PC-9 (cell line): ENCODE measurements around the gene AFAP1L2. TPM values are rescaled to one million over a fixed set of nuclear protein-coding genes. Genes with fewer than 3 reads are reported as not detected.

Experiments used
- BruUV-seq: library from RNA; stranded (reverse); fragments of 400-500 nt; replicated peaks from 2 replicates; lab custom pipeline; 2021; lab: Mats Ljungman, UMichigan
- CTCF ChIA-PET: fragments of 300-600 bp; sonication (Branson Sonifier 250); formaldehyde crosslinking; loops from one replicate; lab custom pipeline; 2022; ENCODE audit warnings: antibody characterized with exemption; lab: Charles Lee
- POLR2A ChIA-PET: fragments of 300-600 bp; sonication (Branson Sonifier 250); formaldehyde crosslinking; loops from one replicate; lab custom pipeline; 2022; ENCODE audit warnings: antibody characterized with exemption; ENCODE audit not compliant: unreplicated experiment; lab: Charles Lee
- DNase-seq, 2 experiments: peaks; one replicate each; pipeline versions ENCODE4 v3.0.0 to v3.0.0-alpha.2; 2015 to 2022; ENCODE audit warnings: mixed read lengths in 1 of 2
- H2AFZ ChIP-seq: fragments of 200-600 bp; sonication (generic); 2 replicates; pipeline ENCODE4 v1.8.1; 2017; ENCODE audit warnings: antibody characterized with exemption
- H3F3A ChIP-seq: fragments of 200-600 bp; sonication (generic); 2 replicates; pipeline ENCODE4 v1.8.1; 2017; ENCODE audit warnings: antibody characterized with exemption, mild to moderate bottlenecking, low read depth; ENCODE audit not compliant: insufficient read depth
- H3K27ac ChIP-seq: fragments of 200-600 bp; sonication (generic); 2 replicates; pipeline ENCODE4 v1.6.1; 2016; ENCODE audit warnings: mixed run types
- H3K27me3 ChIP-seq: fragments of 200-600 bp; sonication (generic); 2 replicates; pipeline ENCODE4 v1.6.1; 2016; ENCODE audit warnings: low read depth, mixed run types; ENCODE audit not compliant: insufficient read depth
- H3K36me3 ChIP-seq: fragments of 200-600 bp; sonication (generic); 2 replicates; pipeline ENCODE4 v1.6.1; 2016; ENCODE audit warnings: low read depth, mixed run types
- H3K4me1 ChIP-seq: fragments of 200-600 bp; sonication (generic); replicated peaks from 2 replicates; pipeline ENCODE4 v1.6.1; 2016; ENCODE audit warnings: mixed run types; ENCODE audit not compliant: insufficient read depth
- H3K4me2 ChIP-seq: fragments of 200-600 bp; sonication (generic); 2 replicates; pipeline ENCODE4 v1.6.1; 2017; ENCODE audit warnings: mixed run types
- H3K4me3 ChIP-seq: fragments of 200-600 bp; sonication (generic); 2 replicates; pipeline ENCODE4 v1.6.1; 2016; ENCODE audit warnings: mixed run types
- H3K79me2 ChIP-seq: fragments of 200-600 bp; sonication (generic); 2 replicates; pipeline ENCODE4 v1.6.1; 2017; ENCODE audit warnings: low read depth, mixed run types
- H3K9me2 ChIP-seq: fragments of 200-600 bp; sonication (generic); 2 replicates; pipeline ENCODE4 v1.8.1; 2017; ENCODE audit warnings: mild to moderate bottlenecking; ENCODE audit not compliant: insufficient read depth
- H3K9me3 ChIP-seq: fragments of 200-600 bp; sonication (generic); 2 replicates; pipeline ENCODE4 v1.8.1; 2016; ENCODE audit warnings: low read depth; ENCODE audit not compliant: insufficient read depth
- H4K20me1 ChIP-seq: fragments of 200-600 bp; sonication (generic); 2 replicates; pipeline ENCODE4 v1.8.1; 2017; ENCODE audit not compliant: insufficient read depth
- EZH2 ChIP-seq: fragments of 200-600 bp; sonication (generic); IDR thresholded peaks from 2 replicates; pipeline ENCODE4 v1.8.0; 2017; ENCODE audit warnings: antibody characterized with exemption, low read depth
- intact Hi-C: fragments of 100-400 bp; cut with micrococcal nuclease; formaldehyde crosslinking; loops from one replicate; pipeline ENCODE4 v1.10.0; 2022; ENCODE audit not compliant: unreplicated experiment
- total RNA-seq: library from RNA; stranded (reverse); gene quantifications from 2 replicates; pipeline ENCODE4 v1.2.3, GENCODE V29; 2021
- TF ChIP-seq, protein P1 (sequence below): fragments of 200-600 bp; sonication (generic); conservative IDR thresholded peaks from 2 replicates; pipeline ENCODE4 v1.6.1; 2017; ENCODE audit warnings: mixed run types, antibody characterized with exemption, mild to moderate bottlenecking, moderate library complexity

AFAP1L2 gene
- total RNA-seq, 1 experiment from 2014 or later, result 35.4 TPM

DNA sequence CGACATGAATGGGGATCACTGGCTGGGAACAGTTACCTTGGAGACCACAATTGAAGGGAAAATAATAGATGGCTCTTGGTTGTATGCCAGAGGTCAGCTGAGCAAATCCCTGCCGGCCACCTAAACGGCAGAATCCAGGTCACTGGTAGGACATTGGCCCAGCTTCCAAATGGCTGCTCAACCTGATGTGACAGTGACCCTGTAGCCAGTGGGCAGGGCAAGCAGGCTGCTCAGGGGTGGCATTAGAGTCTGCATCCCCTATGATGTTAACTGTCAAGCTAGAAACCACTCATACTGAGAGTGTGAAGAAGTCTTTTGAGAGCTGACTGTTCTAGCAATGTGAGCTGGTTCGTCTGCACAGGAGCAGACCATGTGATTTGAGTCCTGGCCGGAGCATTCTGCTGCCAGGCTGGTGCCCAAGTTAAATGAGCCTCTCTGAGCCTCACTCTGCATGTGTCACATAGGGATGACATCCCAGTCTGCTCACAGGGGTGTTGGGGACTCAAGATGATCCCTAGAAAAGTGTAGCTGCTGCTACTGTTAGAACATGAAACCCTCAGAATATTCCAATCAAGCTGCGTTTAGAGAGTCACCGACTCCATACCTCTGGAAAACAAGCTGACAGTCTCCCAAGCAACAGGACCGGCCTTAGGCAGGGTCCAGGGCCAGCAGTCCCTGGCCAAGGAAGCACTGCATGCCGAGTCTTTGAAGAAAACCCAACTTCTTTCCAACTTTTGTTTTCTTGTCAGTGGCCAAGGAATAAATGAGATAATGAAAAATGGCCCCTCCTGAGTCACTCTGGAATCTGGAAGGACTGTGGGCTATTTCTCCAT is 95.6 kb downstream of the AFAP1L2 start:
- Histone ChIP-seq H3F3A (no peaks in the 10 kb centered on the region), H3K4me2 (no peak overlapping the region), H3K4me1 (peaks cover 9% of the 10 kb centered on the region), H4K20me1 (no peaks in the 10 kb centered on the region), H3K79me2 (no peaks in the 10 kb centered on the region), H2AFZ (no peak overlapping the region), H3K27ac (no peak overlapping the region), H3K4me3 (no peak overlapping the region), H3K9me2 (no peaks in the 10 kb centered on the region), H3K9me3 (no peaks in the 10 kb centered on the region), H3K27me3 (no peaks in the 10 kb centered on the region), H3K36me3 (no peaks in the 10 kb centered on the region)
- TF ChIP-seq EZH2, result no peak
- TF ChIP-seq, protein P1, sequence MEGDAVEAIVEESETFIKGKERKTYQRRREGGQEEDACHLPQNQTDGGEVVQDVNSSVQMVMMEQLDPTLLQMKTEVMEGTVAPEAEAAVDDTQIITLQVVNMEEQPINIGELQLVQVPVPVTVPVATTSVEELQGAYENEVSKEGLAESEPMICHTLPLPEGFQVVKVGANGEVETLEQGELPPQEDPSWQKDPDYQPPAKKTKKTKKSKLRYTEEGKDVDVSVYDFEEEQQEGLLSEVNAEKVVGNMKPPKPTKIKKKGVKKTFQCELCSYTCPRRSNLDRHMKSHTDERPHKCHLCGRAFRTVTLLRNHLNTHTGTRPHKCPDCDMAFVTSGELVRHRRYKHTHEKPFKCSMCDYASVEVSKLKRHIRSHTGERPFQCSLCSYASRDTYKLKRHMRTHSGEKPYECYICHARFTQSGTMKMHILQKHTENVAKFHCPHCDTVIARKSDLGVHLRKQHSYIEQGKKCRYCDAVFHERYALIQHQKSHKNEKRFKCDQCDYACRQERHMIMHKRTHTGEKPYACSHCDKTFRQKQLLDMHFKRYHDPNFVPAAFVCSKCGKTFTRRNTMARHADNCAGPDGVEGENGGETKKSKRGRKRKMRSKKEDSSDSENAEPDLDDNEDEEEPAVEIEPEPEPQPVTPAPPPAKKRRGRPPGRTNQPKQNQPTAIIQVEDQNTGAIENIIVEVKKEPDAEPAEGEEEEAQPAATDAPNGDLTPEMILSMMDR, result no peak
- ChIA-PET POLR2A (interaction anchor here (0.5 to 0.6 kb wide), 2 partner anchors 27 to 58 kb away, joined by 3 to 4 read pairs; no protein-coding TSS in a partner anchor), CTCF (interaction anchor here (0.5 to 0.6 kb wide), 2 partner anchors 73 to 118 kb away, joined by 3 to 4 read pairs; no protein-coding TSS in a partner anchor)
- DNase-seq, result no peak
- no TSS peak for BruUV-seq
- intact Hi-C loops, result loop anchor here (10.0 kb wide), 1 partner anchor 476 kb away; no protein-coding TSS in a partner anchor

DNA sequence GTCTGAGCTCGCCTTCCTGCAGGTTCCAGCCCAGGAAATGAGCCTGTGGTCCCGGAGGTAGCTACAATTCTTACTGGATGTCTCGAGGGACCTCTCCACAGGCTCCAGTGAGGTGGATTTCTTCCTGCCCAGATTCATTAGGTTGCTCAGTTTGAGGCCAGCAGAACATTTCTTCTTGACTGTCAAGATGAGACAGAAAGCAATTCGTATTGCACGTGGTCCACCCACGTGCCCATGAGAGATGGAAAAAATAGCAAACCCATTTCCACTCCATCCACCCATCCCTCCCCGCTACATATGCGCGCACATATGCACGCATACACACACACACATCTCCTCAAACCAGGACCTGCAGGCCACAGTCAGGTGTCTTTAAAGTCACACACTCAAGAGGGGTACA is 96.6 kb downstream of the AFAP1L2 start:
- Histone ChIP-seq H3K27me3 (no peaks in the 10 kb centered on the region), H4K20me1 (no peaks in the 10 kb centered on the region), H2AFZ (no peak overlapping the region), H3K36me3 (no peaks in the 10 kb centered on the region), H3K9me2 (no peaks in the 10 kb centered on the region), H3F3A (no peaks in the 10 kb centered on the region), H3K79me2 (no peaks in the 10 kb centered on the region), H3K4me2 (no peak overlapping the region), H3K4me3 (no peak overlapping the region), H3K4me1 (peaks cover 9% of the 10 kb centered on the region), H3K27ac (no peak overlapping the region), H3K9me3 (no peaks in the 10 kb centered on the region)
- no TSS peak for BruUV-seq
- no peak for DNase-seq
- POLR2A ChIA-PET, result interaction anchor here (0.6 kb wide), 1 partner anchor 59 kb away, joined by 4 read pairs; no protein-coding TSS in a partner anchor
- TF ChIP-seq, protein P1, result no peak
- no peak for TF ChIP-seq EZH2
- intact Hi-C loops, result loop anchor here (2.0 to 10.0 kb wide), 3 partner anchors 13 to 477 kb away; no protein-coding TSS in a partner anchor
- CTCF ChIA-PET, result interaction anchor here (0.6 kb wide), 1 partner anchor 119 kb away, joined by 4 read pairs; no protein-coding TSS in a partner anchor

DNA sequence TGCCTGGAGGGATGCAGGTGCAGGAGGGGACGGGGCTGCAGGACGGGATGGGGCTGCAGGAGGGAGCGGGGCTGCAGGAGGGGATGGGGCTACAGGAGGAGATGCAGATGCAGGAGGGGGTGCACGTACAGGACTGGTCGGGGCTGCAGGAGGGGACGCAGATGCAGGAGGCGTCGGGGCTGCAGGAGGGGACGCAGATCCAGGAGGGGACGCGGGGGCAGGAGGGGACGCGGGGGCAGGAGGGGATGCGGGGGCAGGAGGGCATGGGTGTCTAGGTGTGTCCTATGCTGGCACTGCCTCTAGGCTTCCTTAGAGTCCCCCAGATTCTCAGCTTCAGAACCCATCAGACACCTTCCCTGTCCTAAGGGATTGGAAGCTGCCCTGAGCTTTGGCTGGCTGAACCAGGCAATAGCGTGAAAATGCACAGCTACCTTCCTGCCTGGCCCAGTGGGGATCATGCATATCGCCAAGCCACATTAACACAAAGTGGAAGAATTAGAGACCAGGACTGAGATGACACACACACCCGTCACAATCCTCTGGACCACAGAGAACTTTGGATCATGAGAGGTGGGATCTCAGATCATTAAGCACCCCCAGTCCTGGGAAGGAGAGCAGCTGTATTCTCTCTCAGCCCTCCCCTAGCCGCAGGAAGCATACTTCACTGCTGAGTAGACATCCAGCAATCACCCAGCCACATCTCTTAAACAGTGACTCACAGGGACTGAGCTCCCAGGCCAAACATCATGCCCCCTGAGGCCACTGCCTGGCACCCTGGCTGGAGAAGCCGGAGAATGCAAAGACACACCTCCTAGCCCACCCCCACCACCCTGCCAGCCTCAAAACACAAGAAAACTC is 98.0 kb downstream of the AFAP1L2 start:
- TF ChIP-seq EZH2, result no peak
- TF ChIP-seq, protein P1, result no peak
- no peaks in the 10 kb centered on the region for H3K9me2 ChIP-seq
- H3K9me3 ChIP-seq, result no peaks in the 10 kb centered on the region
- ChIA-PET POLR2A (interaction anchor here (0.5 to 0.7 kb wide), 6 partner anchors 14 to 147 kb away, joined by 3 to 10 read pairs (median 4); no protein-coding TSS in a partner anchor), CTCF (interaction anchor here (0.6 to 1.0 kb wide), 3 partner anchors 110 to 166 kb away, joined by 3 to 4 read pairs (median 3); no protein-coding TSS in a partner anchor)
- DNase-seq, result peak; percentile 79 to 94
- H3F3A ChIP-seq, result no peaks in the 10 kb centered on the region
- peak overlapping the region; percentile 47 for H3K27ac ChIP-seq
- BruUV-seq, result no TSS peak
- intact Hi-C loops, result loop anchor here (1.0 to 10.0 kb wide), 5 partner anchors 14 to 478 kb away; no protein-coding TSS in a partner anchor
- peak overlapping the region; percentile 69 for H3K4me2 ChIP-seq
- no peak overlapping the region for H2AFZ ChIP-seq
- no peak overlapping the region for H3K4me3 ChIP-seq
- H3K4me1 ChIP-seq, result peaks cover 9% of the 10 kb centered on the region
- no peaks in the 10 kb centered on the region for H4K20me1 ChIP-seq
- no peaks in the 10 kb centered on the region for H3K79me2 ChIP-seq
- no peaks in the 10 kb centered on the region for H3K27me3 ChIP-seq
- H3K36me3 ChIP-seq, result no peaks in the 10 kb centered on the region
